GM21381 (cell line): ENCODE measurements around the gene PHLDA3.
"Not testable (repeated sequence)": the region's sequence is repeated elsewhere in the genome, so short reads cannot be mapped to it uniquely, and the experiment has no call there.

Experiments used
- ATAC-seq: cut with Tn5 transposase; IDR thresholded peaks from one replicate; pipeline ENCODE4 v1.9.1; 2021; ENCODE audit warnings: mild to moderate bottlenecking, moderate library complexity; ENCODE audit not compliant: unreplicated experiment

PHLDA3 gene

GRCh38 chr1:201504179-201504631 is 35.2 kb upstream of the PHLDA3 start:
- no peak for ATAC-seq

GRCh38 chr1:201503397-201504176 is 34.6 kb upstream of the PHLDA3 start:
- no peak for ATAC-seq

GRCh38 chr1:201502511-201502857 is 33.5 kb upstream of the PHLDA3 start:
- no peak for ATAC-seq

GRCh38 chr1:201501812-201502510 is 33.0 kb upstream of the PHLDA3 start:
- no peak for ATAC-seq

GRCh38 chr1:201501144-201501543 is 32.2 kb upstream of the PHLDA3 start:
- ATAC-seq: no peak

- no peak for ATAC-seq
Observed at GRCh38 chr1:201500670-201501120, 31.7 kb upstream of the PHLDA3 start.

GRCh38 chr1:201499795-201500669 is 31.0 kb upstream of the PHLDA3 start:
- no peak for ATAC-seq

- ATAC-seq: no peak
Observed at GRCh38 chr1:201499191-201499590, 30.2 kb upstream of the PHLDA3 start.

- ATAC-seq: no peak
Observed at GRCh38 chr1:201498621-201499020, 29.6 kb upstream of the PHLDA3 start.

- ATAC-seq: no peak
Observed at GRCh38 chr1:201497935-201498509, 29.0 kb upstream of the PHLDA3 start.

- no peak for ATAC-seq
Observed at GRCh38 chr1:201496296-201496690, 27.3 kb upstream of the PHLDA3 start.

- ATAC-seq: no peak
Observed at GRCh38 chr1:201495551-201496295, 26.7 kb upstream of the PHLDA3 start.

- no peak for ATAC-seq
Observed at GRCh38 chr1:201493757-201494617, 25.0 kb upstream of the PHLDA3 start.

- ATAC-seq: not testable (repeated sequence)
Observed at GRCh38 chr1:201493026-201493656, 24.2 kb upstream of the PHLDA3 start.

- ATAC-seq: no peak
Observed at GRCh38 chr1:201491896-201492511, 23.0 kb upstream of the PHLDA3 start.

GRCh38 chr1:201490708-201491131 is 21.7 kb upstream of the PHLDA3 start:
- ATAC-seq: no peak

- no peak for ATAC-seq
Observed at GRCh38 chr1:201489643-201490261, 20.8 kb upstream of the PHLDA3 start.
